Measurements from ENCODE around the gene OTOR.

- TF ChIP-seq CTCF (IDR thresholded peaks at IDR 0.05) (peak; percentile 35; the same call in 1 of the 2 replicates), ZFX (IDR thresholded peaks at IDR 0.05; ENCODE audit: borderline replicate concordance) (no peak)
Measured at GRCh38 chr20:16747291-16747811, 807 bp upstream of the OTOR start.
